ENCODE measurements around the gene ELMOD3.
"Not testable (repeated sequence)": the region's sequence is repeated elsewhere in the genome, so short reads cannot be mapped to it uniquely, and the experiment has no call there.

Gene ELMOD3

GRCh38 chr2:85355521-85355920 lies 952 bp downstream of the ELMOD3 start:
- Histone ChIP-seq H3K36me3 (peaks cover 11% of the 10 kb centered on the region), H3K27me3 (no peaks in the 10 kb centered on the region), H3K27ac (no peak overlapping the region), H3K4me1 (ENCODE audit: control insufficient read depth in 1 of 2, insufficient read depth in 1 of 2, low read depth in 1 of 2, low read length in 1 of 2) (peaks cover 21 to 27% of the 10 kb centered on the region in 2 experiments), H3K4me3 (ENCODE audit: low read depth in 1 of 2, low read length in 1 of 2) (peak overlapping the region in 1 of 2 experiments; percentile 67), H3K9me3 (no peaks in the 10 kb centered on the region)
- no peak for TF ChIP-seq CTCF (IDR thresholded peaks at IDR 0.05)

- Histone ChIP-seq H3K27ac (no peak overlapping the region), H3K36me3 (peaks cover 8% of the 10 kb centered on the region), H3K4me1 (ENCODE audit: control insufficient read depth in 1 of 2, insufficient read depth in 1 of 2, low read depth in 1 of 2, low read length in 1 of 2) (peaks cover 21 to 27% of the 10 kb centered on the region in 2 experiments), H3K9me3 (no peaks in the 10 kb centered on the region), H3K27me3 (no peaks in the 10 kb centered on the region), H3K4me3 (ENCODE audit: low read depth in 1 of 2, low read length in 1 of 2) (no peak overlapping the region)
- TF ChIP-seq CTCF (IDR thresholded peaks at IDR 0.05): no peak
Measured at GRCh38 chr2:85356186-85356585, 1.6 kb downstream of the ELMOD3 start.

- Histone ChIP-seq H3K9me3 (no peaks in the 10 kb centered on the region), H3K27ac (no peak overlapping the region), H3K27me3 (no peaks in the 10 kb centered on the region), H3K4me3 (ENCODE audit: low read depth in 1 of 2, low read length in 1 of 2) (no peak overlapping the region), H3K36me3 (peaks cover 15% of the 10 kb centered on the region), H3K4me1 (ENCODE audit: control insufficient read depth in 1 of 2, insufficient read depth in 1 of 2, low read depth in 1 of 2, low read length in 1 of 2) (peaks cover 21 to 27% of the 10 kb centered on the region in 2 experiments)
- TF ChIP-seq CTCF (IDR thresholded peaks at IDR 0.05): no peak
Measured at GRCh38 chr2:85357736-85358135, 3.2 kb downstream of the ELMOD3 start.

GRCh38 chr2:85362653-85363387 lies 8.3 kb downstream of the ELMOD3 start:
- H3K36me3 ChIP-seq: peaks cover 35% of the 10 kb centered on the region
- not testable (repeated sequence) for H3K4me3 ChIP-seq (ENCODE audit: low read depth in 1 of 2, low read length in 1 of 2); H3K9me3 ChIP-seq; H3K4me1 ChIP-seq (ENCODE audit: control insufficient read depth in 1 of 2, insufficient read depth in 1 of 2, low read depth in 1 of 2, low read length in 1 of 2); H3K27ac ChIP-seq; H3K27me3 ChIP-seq

DNA sequence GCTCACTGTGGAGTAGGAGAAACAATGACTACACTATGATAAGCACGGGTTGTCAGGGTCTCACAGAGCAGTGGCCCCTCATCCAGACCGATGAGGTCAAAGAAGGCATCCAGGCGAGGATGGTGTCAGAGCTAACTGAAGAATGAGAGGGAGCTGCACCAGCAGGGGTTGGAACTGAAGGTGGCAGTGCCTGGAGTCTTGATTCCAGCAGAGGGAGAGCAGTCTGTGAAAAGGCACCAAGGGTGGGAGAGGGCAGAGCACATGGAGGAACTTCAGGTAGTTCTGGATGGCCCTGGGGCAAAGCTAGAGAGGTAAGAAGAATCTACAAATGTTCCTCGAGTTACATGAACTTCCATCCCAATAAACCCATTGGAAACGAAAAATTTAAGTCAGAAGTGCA lies 12.6 kb downstream of the ELMOD3 start:
- H3K4me1 ChIP-seq (ENCODE audit: control insufficient read depth in 1 of 2, insufficient read depth in 1 of 2, low read depth in 1 of 2, low read length in 1 of 2): peaks cover 4 to 9% of the 10 kb centered on the region in 2 experiments
- H3K27me3 ChIP-seq: no peaks in the 10 kb centered on the region
- no peak overlapping the region for H3K27ac ChIP-seq
- TF ChIP-seq CTCF (IDR thresholded peaks at IDR 0.05): no peak
- H3K9me3 ChIP-seq: no peaks in the 10 kb centered on the region
- H3K4me3 ChIP-seq (ENCODE audit: low read depth in 1 of 2, low read length in 1 of 2): no peak overlapping the region
- H3K36me3 ChIP-seq: peaks cover 51% of the 10 kb centered on the region

DNA sequence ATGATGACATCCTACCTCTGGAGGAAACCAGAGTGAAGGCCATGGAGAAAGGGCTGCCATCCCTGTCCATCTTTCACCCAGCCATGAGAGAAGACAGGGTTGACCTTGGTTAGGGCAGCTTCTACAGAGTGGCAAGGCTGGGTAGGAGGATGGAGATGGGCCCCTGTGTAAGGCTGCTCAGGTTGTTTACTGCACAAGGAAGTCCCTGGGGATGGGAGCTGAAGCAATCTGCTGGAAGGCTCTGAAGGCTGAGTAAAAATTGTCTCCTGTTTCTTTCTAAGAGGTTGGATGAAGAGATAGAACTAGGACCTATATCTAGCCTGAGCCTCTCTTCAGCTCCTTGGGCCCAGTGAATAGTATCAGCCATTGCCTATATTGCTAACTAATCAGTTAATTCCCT lies 14.4 kb downstream of the ELMOD3 start:
- Histone ChIP-seq H3K27me3 (no peaks in the 10 kb centered on the region), H3K9me3 (no peaks in the 10 kb centered on the region), H3K4me3 (ENCODE audit: low read depth in 1 of 2, low read length in 1 of 2) (no peak overlapping the region), H3K4me1 (ENCODE audit: control insufficient read depth in 1 of 2, insufficient read depth in 1 of 2, low read depth in 1 of 2, low read length in 1 of 2) (peaks cover 4 to 9% of the 10 kb centered on the region in 2 experiments), H3K27ac (no peak overlapping the region), H3K36me3 (peaks cover 35% of the 10 kb centered on the region)
- TF ChIP-seq CTCF (IDR thresholded peaks at IDR 0.05): no peak

All from neutrophil (primary cell).